ENCODE data around the gene DYDC2.

DNA sequence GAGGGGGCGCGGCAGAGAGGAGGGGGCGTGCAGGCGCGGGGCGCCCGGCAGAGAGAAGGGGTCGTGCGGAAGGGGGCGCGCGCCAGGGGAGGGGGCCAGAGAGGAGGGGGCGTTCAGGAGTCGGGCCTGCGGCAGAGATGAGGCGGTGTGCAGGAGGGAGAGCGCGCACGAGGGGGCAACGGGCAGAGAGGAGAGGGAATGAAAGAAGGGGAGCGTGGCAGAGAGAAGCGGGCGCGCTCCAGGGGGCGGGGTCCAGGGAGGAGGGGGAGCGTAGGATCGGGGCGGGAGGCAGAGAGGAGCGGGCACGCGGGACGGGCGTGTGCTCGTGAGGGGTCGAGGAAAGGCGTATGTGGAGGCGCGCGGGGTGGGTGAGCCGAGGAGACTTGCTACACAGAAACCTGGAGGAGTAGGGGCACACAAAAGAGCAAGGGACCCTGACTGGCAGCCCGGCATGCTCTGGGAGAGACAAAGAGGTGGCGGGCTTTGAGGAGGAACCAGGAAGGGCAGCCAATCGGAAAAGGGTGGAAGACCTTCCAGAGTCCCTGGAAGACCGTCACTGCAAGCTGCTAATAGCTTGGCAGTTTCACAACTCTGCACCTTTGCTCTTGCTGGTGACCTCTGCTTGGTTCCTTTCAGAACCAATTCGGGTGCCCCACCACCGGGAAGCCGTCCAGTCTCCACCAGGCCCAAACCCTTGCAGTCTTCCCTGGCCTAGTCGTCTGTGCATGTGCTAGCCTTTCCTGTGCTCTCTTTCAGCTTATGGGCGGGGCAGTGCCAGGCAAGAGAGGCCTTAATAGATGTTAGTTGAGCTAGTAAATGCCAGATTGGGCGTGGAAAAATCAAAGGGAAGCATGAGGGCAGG, 639 bp downstream of the DYDC2 start:
- TF ChIP-seq MAX (CRISPR knock-in tag; IDR thresholded peaks at IDR 0.05) (no peak; the same call in 1 of the 2 replicates), ZNF263 (CRISPR knock-in tag; IDR thresholded peaks at IDR 0.05; ENCODE audit: low read depth) (peak; percentile 63; the same call in 1 of the 2 replicates), NFYB (CRISPR knock-in tag; conservative IDR thresholded peaks at IDR 0.05; ENCODE audit: low read depth) (no peak; the same call in 1 of the 2 replicates), SP1 (CRISPR knock-in tag; conservative IDR thresholded peaks at IDR 0.05) (peak; percentile 34), TP53 (CRISPR knock-in tag; IDR thresholded peaks at IDR 0.05) (no peak), E2F5 (CRISPR knock-in tag; IDR thresholded peaks at IDR 0.05) (no peak), MXD4 (CRISPR knock-in tag; IDR thresholded peaks at IDR 0.05; ENCODE audit: borderline replicate concordance) (no peak), KAT7 (CRISPR knock-in tag; IDR thresholded peaks at IDR 0.05; ENCODE audit: borderline replicate concordance) (no peak), ZNF232 (CRISPR knock-in tag; IDR thresholded peaks at IDR 0.05) (no peak), TCF7 (CRISPR knock-in tag; IDR thresholded peaks at IDR 0.05; ENCODE audit: low read depth) (no peak)
- TF ChIP-seq, protein P1, sequence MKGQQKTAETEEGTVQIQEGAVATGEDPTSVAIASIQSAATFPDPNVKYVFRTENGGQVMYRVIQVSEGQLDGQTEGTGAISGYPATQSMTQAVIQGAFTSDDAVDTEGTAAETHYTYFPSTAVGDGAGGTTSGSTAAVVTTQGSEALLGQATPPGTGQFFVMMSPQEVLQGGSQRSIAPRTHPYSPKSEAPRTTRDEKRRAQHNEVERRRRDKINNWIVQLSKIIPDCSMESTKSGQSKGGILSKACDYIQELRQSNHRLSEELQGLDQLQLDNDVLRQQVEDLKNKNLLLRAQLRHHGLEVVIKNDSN (CRISPR knock-in tag; IDR thresholded peaks at IDR 0.05): no peak
- TF ChIP-seq, protein P2, sequence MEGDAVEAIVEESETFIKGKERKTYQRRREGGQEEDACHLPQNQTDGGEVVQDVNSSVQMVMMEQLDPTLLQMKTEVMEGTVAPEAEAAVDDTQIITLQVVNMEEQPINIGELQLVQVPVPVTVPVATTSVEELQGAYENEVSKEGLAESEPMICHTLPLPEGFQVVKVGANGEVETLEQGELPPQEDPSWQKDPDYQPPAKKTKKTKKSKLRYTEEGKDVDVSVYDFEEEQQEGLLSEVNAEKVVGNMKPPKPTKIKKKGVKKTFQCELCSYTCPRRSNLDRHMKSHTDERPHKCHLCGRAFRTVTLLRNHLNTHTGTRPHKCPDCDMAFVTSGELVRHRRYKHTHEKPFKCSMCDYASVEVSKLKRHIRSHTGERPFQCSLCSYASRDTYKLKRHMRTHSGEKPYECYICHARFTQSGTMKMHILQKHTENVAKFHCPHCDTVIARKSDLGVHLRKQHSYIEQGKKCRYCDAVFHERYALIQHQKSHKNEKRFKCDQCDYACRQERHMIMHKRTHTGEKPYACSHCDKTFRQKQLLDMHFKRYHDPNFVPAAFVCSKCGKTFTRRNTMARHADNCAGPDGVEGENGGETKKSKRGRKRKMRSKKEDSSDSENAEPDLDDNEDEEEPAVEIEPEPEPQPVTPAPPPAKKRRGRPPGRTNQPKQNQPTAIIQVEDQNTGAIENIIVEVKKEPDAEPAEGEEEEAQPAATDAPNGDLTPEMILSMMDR (IDR thresholded peaks at IDR 0.05): no peak
- TF ChIP-seq, protein P3, sequence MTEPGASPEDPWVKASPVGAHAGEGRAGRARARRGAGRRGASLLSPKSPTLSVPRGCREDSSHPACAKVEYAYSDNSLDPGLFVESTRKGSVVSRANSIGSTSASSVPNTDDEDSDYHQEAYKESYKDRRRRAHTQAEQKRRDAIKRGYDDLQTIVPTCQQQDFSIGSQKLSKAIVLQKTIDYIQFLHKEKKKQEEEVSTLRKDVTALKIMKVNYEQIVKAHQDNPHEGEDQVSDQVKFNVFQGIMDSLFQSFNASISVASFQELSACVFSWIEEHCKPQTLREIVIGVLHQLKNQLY (CRISPR knock-in tag; IDR thresholded peaks at IDR 0.05): no peak
